SK-N-SH (cell line): ENCODE results near the gene PRICKLE2. TPM values are rescaled to one million over a fixed set of nuclear protein-coding genes. Genes with fewer than 3 reads are reported as not detected.
A peak's percentile ranks its signal among the peaks of the same experiment; 100 is the strongest.

ENCODE experiments used
- CTCF ChIA-PET: fragments of 300-600, 350-600 bp; formaldehyde crosslinking; extraction: SDS; loops from one replicate; lab custom pipeline; 2021; lab: Yijun Ruan, JAX
- POLR2A ChIA-PET: fragments of 350-600 bp; sonication (Branson Sonifier 250); formaldehyde crosslinking; extraction: SDS; loops from one replicate; lab custom pipeline; 2020; ENCODE audit warnings: antibody characterized with exemption, inconsistent platforms; lab: Yijun Ruan, JAX
- DNase-seq: peaks from one replicate; pipeline ENCODE4 v3.0.0; 2012
- H2AFZ ChIP-seq: fragments of 200-600 bp; sonication (generic); 2 replicates; pipeline ENCODE4 v1.8.1; 2016; ENCODE audit warnings: antibody characterized with exemption, mild to moderate bottlenecking, low read depth
- H3F3A ChIP-seq: fragments of 200-600 bp; sonication (generic); replicated peaks from 2 replicates; pipeline ENCODE3; 2016; ENCODE audit warnings: antibody characterized with exemption, mild to moderate bottlenecking; ENCODE audit not compliant: insufficient read depth
- H3K27ac ChIP-seq, 2 experiments: fragments of 200-500 bp in 1 of 2; fragments of 200-600 bp in 1 of 2; sonication (Bioruptor generic) in 1 of 2; sonication (generic), shearing (Covaris generic) in 1 of 2; 2 replicates each; pipeline versions ENCODE4 v1.5.1 to v1.6.1; 2014 to 2016; ENCODE audit warnings: low read depth in 2 of 2, inconsistent platforms in 1 of 2, low read length in 1 of 2, mild to moderate bottlenecking in 1 of 2, mixed read lengths in 1 of 2
- H3K27me3 ChIP-seq: fragments of 200-600 bp; sonication (generic), shearing (Covaris generic); 2 replicates; pipeline ENCODE4 v1.6.1; 2016; ENCODE audit warnings: mixed run types; ENCODE audit not compliant: insufficient read depth
- H3K36me3 ChIP-seq, 2 experiments: fragments of 200-500 bp in 1 of 2; fragments of 200-600 bp in 1 of 2; sonication (Bioruptor generic) in 1 of 2; sonication (generic) in 1 of 2; replicated peaks in 1 of 2; 2 replicates each; pipeline versions ENCODE3 to v1.5.1; 2014 to 2016; ENCODE audit warnings: low read length in 1 of 2, mild to moderate bottlenecking in 1 of 2; ENCODE audit not compliant: insufficient read depth in 2 of 2, control insufficient read depth in 1 of 2
- H3K4me1 ChIP-seq, 2 experiments: fragments of 200-500 bp in 1 of 2; fragments of 200-600 bp in 1 of 2; sonication (Bioruptor generic) in 1 of 2; sonication (generic), shearing (Covaris generic) in 1 of 2; 2 replicates each; pipeline versions ENCODE4 v1.5.1 to v1.6.1; 2014 to 2016; ENCODE audit warnings: low read depth in 1 of 2, low read length in 1 of 2, mixed run types in 1 of 2; ENCODE audit not compliant: insufficient read depth in 2 of 2, control insufficient read depth in 1 of 2
- H3K4me2 ChIP-seq: fragments of 200-600 bp; sonication (generic), shearing (Covaris generic); 2 replicates; pipeline ENCODE4 v1.6.1; 2017; ENCODE audit warnings: mixed run types
- H3K4me3 ChIP-seq, 2 experiments: fragments of 200-500 bp in 1 of 2; fragments of 200-600 bp in 1 of 2; sonication (Bioruptor generic) in 1 of 2; sonication (generic), shearing (Covaris generic) in 1 of 2; 2 replicates each; pipeline versions ENCODE4 v1.5.1 to v1.8.1; 2014 to 2016; ENCODE audit warnings: low read depth in 2 of 2, inconsistent platforms in 1 of 2, low read length in 1 of 2, mild to moderate bottlenecking in 1 of 2, mixed read lengths in 1 of 2, moderate library complexity in 1 of 2
- H3K79me2 ChIP-seq: fragments of 200-600 bp; sonication (generic); 2 replicates; pipeline ENCODE4 v1.8.1; 2017; ENCODE audit warnings: mild to moderate bottlenecking; ENCODE audit not compliant: insufficient read depth
- H3K9ac ChIP-seq: fragments of 200-600 bp; sonication (generic); 2 replicates; pipeline ENCODE4 v1.6.1; 2017; ENCODE audit warnings: mixed run types
- H3K9me2 ChIP-seq: fragments of 200-600 bp; sonication (generic); 2 replicates; pipeline ENCODE4 v1.6.1; 2017; ENCODE audit warnings: mixed run types
- H3K9me3 ChIP-seq: fragments of 200-600 bp; sonication (generic); 2 replicates; pipeline ENCODE4 v1.6.1; 2017; ENCODE audit warnings: mixed run types, mild to moderate bottlenecking, moderate library complexity
- H4K20me1 ChIP-seq: fragments of 200-600 bp; sonication (generic); 2 replicates; pipeline ENCODE4 v1.6.1; 2017; ENCODE audit warnings: mild to moderate bottlenecking, mixed run types; ENCODE audit not compliant: insufficient read depth
- CTCF ChIP-seq: fragments of 200-600 bp; sonication (generic); IDR thresholded peaks from 2 replicates; pipeline ENCODE4 v1.6.1; 2017; ENCODE audit warnings: antibody characterized with exemption, mild to moderate bottlenecking, moderate library complexity
- ELF1 ChIP-seq: IDR thresholded peaks from 2 replicates; pipeline ENCODE4 v1.4.0; 2012
- FOSL2 ChIP-seq: IDR thresholded peaks from 2 replicates; pipeline ENCODE4 v1.4.0; 2012; ENCODE audit warnings: low read depth, mild to moderate bottlenecking, moderate library complexity, borderline replicate concordance
- FOXJ3 ChIP-seq: sonication (generic); formaldehyde crosslinking; IDR thresholded peaks from 2 replicates; pipeline ENCODE4 v1.5.1; 2020; ENCODE audit warnings: mild to moderate bottlenecking, missing genetic modification reagents
- FOXM1 ChIP-seq: IDR thresholded peaks from 2 replicates; pipeline ENCODE4 v1.4.0; 2012; ENCODE audit warnings: low read depth, mild to moderate bottlenecking
- GABPA ChIP-seq: IDR thresholded peaks from 2 replicates; pipeline ENCODE4 v1.4.0; 2012; ENCODE audit warnings: low read depth, mild to moderate bottlenecking
- IRF3 ChIP-seq: fragments of 150-350 bp; IDR thresholded peaks from 2 replicates; pipeline ENCODE4 v1.6.1; 2016; ENCODE audit warnings: mild to moderate bottlenecking, low read depth, low read length
- JUND ChIP-seq: IDR thresholded peaks from 2 replicates; pipeline ENCODE4 v1.4.0; 2012
- MAX ChIP-seq: IDR thresholded peaks from 2 replicates; pipeline ENCODE4 v1.4.0; 2012; ENCODE audit warnings: low read depth
- MEF2A ChIP-seq: IDR thresholded peaks from 2 replicates; pipeline ENCODE4 v1.4.0; 2012; ENCODE audit warnings: low read depth, borderline replicate concordance
- MXI1 ChIP-seq: IDR thresholded peaks from 2 replicates; pipeline ENCODE4 v1.6.1; 2012; ENCODE audit warnings: mild to moderate bottlenecking, low read depth, low read length, improper control_type of control experiment
- NFIC ChIP-seq: IDR thresholded peaks from 2 replicates; pipeline ENCODE4 v1.4.0; 2012; ENCODE audit warnings: borderline replicate concordance
- NRF1 ChIP-seq: IDR thresholded peaks from 2 replicates; pipeline ENCODE4 v1.6.1; 2012; ENCODE audit warnings: low read depth, mild to moderate bottlenecking, low read length
- POLR2AphosphoS5 ChIP-seq: IDR thresholded peaks from 2 replicates; pipeline ENCODE4 v1.6.1; 2012; ENCODE audit warnings: low read depth, low read length
- RAD21 ChIP-seq: IDR thresholded peaks from 2 replicates; pipeline ENCODE4 v1.6.1; 2012; ENCODE audit warnings: mild to moderate bottlenecking, low read length
- REST ChIP-seq: IDR thresholded peaks from 2 replicates; pipeline ENCODE4 v1.6.1; 2012; ENCODE audit warnings: mild to moderate bottlenecking, low read depth, low read length, moderate library complexity
- SMC3 ChIP-seq: IDR thresholded peaks from 2 replicates; pipeline ENCODE4 v1.6.1; 2012; ENCODE audit warnings: low read depth, low read length, improper control_type of control experiment
- TAF1 ChIP-seq: IDR thresholded peaks from 2 replicates; pipeline ENCODE4 v1.6.1; 2012; ENCODE audit warnings: low read depth, mild to moderate bottlenecking, low read length, moderate library complexity, borderline replicate concordance
- TEAD4 ChIP-seq: IDR thresholded peaks from 2 replicates; pipeline ENCODE4 v1.4.0; 2012; ENCODE audit warnings: mild to moderate bottlenecking, borderline replicate concordance; ENCODE audit not compliant: insufficient read depth
- USF1 ChIP-seq: IDR thresholded peaks from 2 replicates; pipeline ENCODE4 v1.4.0; 2012; ENCODE audit warnings: low read depth, borderline replicate concordance
- YY1 ChIP-seq: IDR thresholded peaks from 2 replicates; pipeline ENCODE4 v1.4.0; 2012; ENCODE audit warnings: low read depth, mild to moderate bottlenecking
- WGBS: methylation state at CpG from one replicate; pipeline ENCODE4 v1.1.6; 2017; ENCODE audit warnings: low lambda C conversion rate; 5-methylcytosine and 5-hydroxymethylcytosine counted together
- polyA plus RNA-seq, 3 experiments: library from polyadenylated mRNA; depleted of rRNA; stranded (reverse); fragments of >200 nt; gene quantifications; 2 replicates each; pipeline ENCODE4 v1.2.3, GENCODE V29; 2012

Gene PRICKLE2
- polyA plus RNA-seq, 1 of the 3 experiments (the other 2 are of a cell fraction), result 0.67 TPM

GRCh38 chr3:64088408-64089205 lies 136.7 kb downstream of the PRICKLE2 start (continued):
- TF ChIP-seq REST (no peak), NRF1 (no peak), YY1 (no peak), MXI1 (no peak), MAX (no peak), SMC3 (no peak), GABPA (no peak), RAD21 (no peak), POLR2AphosphoS5 (0 out of 2 replicates have a peak, but pooled peaks have one; percentile 26), IRF3 (no peak), TEAD4 (no peak)

- POLR2A ChIA-PET, result no interaction called here
- DNase-seq, result no peak
- CTCF ChIA-PET, result no interaction called here
- no peaks in the 10 kb centered on the region for H3K36me3 ChIP-seq
- H4K20me1 ChIP-seq, result no peaks in the 10 kb centered on the region
- H3F3A ChIP-seq, result peaks cover 6% of the 10 kb centered on the region
- H3K27ac ChIP-seq, result no peak overlapping the region
- 90% methylated on average over 5 of the region's 5 CpGs for WGBS
- no peaks in the 10 kb centered on the region for H3K9me2 ChIP-seq
- H3K27me3 ChIP-seq, result no peaks in the 10 kb centered on the region
- no peaks in the 10 kb centered on the region; the same call in 1 of the 2 replicates for H3K9me3 ChIP-seq
- no peak overlapping the region for H3K4me3 ChIP-seq
- H2AFZ ChIP-seq, result no peak overlapping the region
- H3K4me1 ChIP-seq, result peaks cover 3 to 7% of the 10 kb centered on the region in 2 experiments; a peak in 2 of 4 replicates
- no peaks in the 10 kb centered on the region for H3K79me2 ChIP-seq
- no peak overlapping the region for H3K4me2 ChIP-seq
- no peak overlapping the region for H3K9ac ChIP-seq
- TF ChIP-seq IRF3 (no peak), JUND (no peak), YY1 (no peak), GABPA (no peak), TEAD4 (no peak), FOXM1 (no peak), NFIC (no peak), MEF2A (no peak), TAF1 (no peak), CTCF (no peak), ELF1 (no peak), FOXJ3 (CRISPR knock-in tag) (no peak), MXI1 (no peak), USF1 (no peak), FOSL2 (no peak)
Measured at GRCh38 chr3:64086479-64087252, 138.6 kb downstream of the PRICKLE2 start.
